Chondrocyte (in vitro differentiated cells): ENCODE data around the gene TRABD2A. TPM values are rescaled to one million over a fixed set of nuclear protein-coding genes. Genes with fewer than 3 reads are reported as not detected.

Source experiments
- DNase-seq: peaks from one replicate; pipeline ENCODE4 v3.0.0; 2021; ENCODE audit warnings: mixed read lengths, low spot score
- H3K27ac Mint-ChIP-seq: one replicate; pipeline ENCODE4 v1.8.0; 2021; ENCODE audit warnings: mild to moderate bottlenecking, moderate library complexity, mixed read lengths; ENCODE audit not compliant: unreplicated experiment
- H3K27me3 Mint-ChIP-seq: 2 replicates; pipeline ENCODE4 v1.8.0; 2021; ENCODE audit warnings: low read depth, mixed read lengths
- H3K36me3 Mint-ChIP-seq: 2 replicates; pipeline ENCODE4 v1.8.0; 2021; ENCODE audit warnings: low read depth, mixed read lengths
- H3K4me1 Mint-ChIP-seq: 2 replicates; pipeline ENCODE4 v1.8.0; 2021; ENCODE audit warnings: low read depth, mild to moderate bottlenecking, mixed read lengths
- H3K4me3 Mint-ChIP-seq: one replicate; pipeline ENCODE4 v1.8.0; 2021; ENCODE audit warnings: mild to moderate bottlenecking, moderate library complexity, mixed read lengths; ENCODE audit not compliant: unreplicated experiment
- H3K9me3 Mint-ChIP-seq: 2 replicates; pipeline ENCODE4 v1.8.0; 2021; ENCODE audit warnings: low read depth, mixed read lengths
- CTCF ChIP-seq: fragments of 200-600 bp; sonication (generic); IDR thresholded peaks from 2 replicates; pipeline ENCODE4 v1.5.0; 2021; ENCODE audit warnings: antibody characterized with exemption, mild to moderate bottlenecking, moderate library complexity
- total RNA-seq: library from RNA; stranded (reverse); gene quantifications from 3 replicates; pipeline ENCODE4 v1.2.1, GENCODE V29; 2021

Gene TRABD2A
- total RNA-seq, 1 donor from 2014 or later: 0.37 TPM

- peaks cover 6% of the 10 kb centered on the region for H3K4me1 Mint-ChIP-seq
- H3K27ac Mint-ChIP-seq: no peak overlapping the region
- no peak overlapping the region for H3K4me3 Mint-ChIP-seq
- H3K9me3 Mint-ChIP-seq: peaks cover 12% of the 10 kb centered on the region
- peaks cover 6% of the 10 kb centered on the region for H3K36me3 Mint-ChIP-seq
- DNase-seq: no peak
- no peaks in the 10 kb centered on the region for H3K27me3 Mint-ChIP-seq
- no peak for TF ChIP-seq CTCF
Measured at GRCh38 chr2:84914334-84914733, 33.5 kb upstream of the TRABD2A start.

GRCh38 chr2:84912984-84913383 is 32.1 kb upstream of the TRABD2A start:
- H3K4me1 Mint-ChIP-seq: peaks cover 10% of the 10 kb centered on the region
- peaks cover 15% of the 10 kb centered on the region for H3K9me3 Mint-ChIP-seq
- no peak for DNase-seq
- H3K36me3 Mint-ChIP-seq: peaks cover 9% of the 10 kb centered on the region
- H3K4me3 Mint-ChIP-seq: no peak overlapping the region
- no peak for TF ChIP-seq CTCF
- H3K27ac Mint-ChIP-seq: no peak overlapping the region
- no peaks in the 10 kb centered on the region for H3K27me3 Mint-ChIP-seq

- no peak overlapping the region for H3K4me3 Mint-ChIP-seq
- peaks cover 22% of the 10 kb centered on the region for H3K4me1 Mint-ChIP-seq
- H3K27ac Mint-ChIP-seq: no peak overlapping the region
- no peaks in the 10 kb centered on the region for H3K27me3 Mint-ChIP-seq
- no peak for TF ChIP-seq CTCF
- DNase-seq: no peak
- peaks cover 15% of the 10 kb centered on the region for H3K9me3 Mint-ChIP-seq
- H3K36me3 Mint-ChIP-seq: peaks cover 19% of the 10 kb centered on the region
Measured at GRCh38 chr2:84911135-84911678, 30.3 kb upstream of the TRABD2A start.

- peaks cover 28% of the 10 kb centered on the region for H3K4me1 Mint-ChIP-seq
- no peak for DNase-seq
- no peaks in the 10 kb centered on the region for H3K27me3 Mint-ChIP-seq
- TF ChIP-seq CTCF: no peak
- H3K4me3 Mint-ChIP-seq: no peak overlapping the region
- H3K36me3 Mint-ChIP-seq: peaks cover 22% of the 10 kb centered on the region
- H3K27ac Mint-ChIP-seq: peak overlapping the region; percentile 19
- H3K9me3 Mint-ChIP-seq: peaks cover 15% of the 10 kb centered on the region
Measured at GRCh38 chr2:84908948-84909713, 28.2 kb upstream of the TRABD2A start.

- H3K27me3 Mint-ChIP-seq: no peaks in the 10 kb centered on the region
- no peak for TF ChIP-seq CTCF
- H3K27ac Mint-ChIP-seq: peak overlapping the region; percentile 92
- H3K4me3 Mint-ChIP-seq: peak overlapping the region; percentile 90
- H3K9me3 Mint-ChIP-seq: peaks cover 15% of the 10 kb centered on the region
- H3K36me3 Mint-ChIP-seq: peaks cover 22% of the 10 kb centered on the region
- DNase-seq: no peak
- peaks cover 31% of the 10 kb centered on the region for H3K4me1 Mint-ChIP-seq
Measured at GRCh38 chr2:84906900-84907714, 26.2 kb upstream of the TRABD2A start.
